HG02852 (cell line): ENCODE measurements around the gene LRRC7.

Experiments
- ATAC-seq: cut with Tn5 transposase; IDR thresholded peaks from one replicate; pipeline ENCODE4 v1.9.1; 2021; ENCODE audit warnings: mild to moderate bottlenecking, moderate library complexity; ENCODE audit not compliant: unreplicated experiment

Gene LRRC7

DNA sequence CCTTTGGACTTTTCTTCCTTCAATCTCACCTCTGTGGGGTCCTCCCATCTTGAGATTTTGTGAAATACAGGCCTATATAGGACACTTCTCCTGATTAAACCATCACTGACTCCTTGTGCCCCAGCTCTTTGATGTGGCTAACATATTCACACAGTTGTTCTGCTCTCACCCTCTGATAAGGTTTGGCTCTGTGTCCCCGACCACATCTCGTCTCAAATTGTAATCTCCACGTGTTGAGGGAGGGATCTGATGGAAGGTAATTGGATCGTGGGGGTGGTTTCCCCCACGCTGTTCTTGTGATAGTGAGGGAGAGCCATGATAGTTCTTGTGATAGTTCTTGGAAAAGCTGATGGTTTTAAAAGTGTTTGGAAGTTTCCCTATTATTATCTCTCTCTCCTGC, 19.7 kb downstream of the LRRC7 start:
- ATAC-seq, result no peak

GRCh38 chr1:69589799-69590198, 22.1 kb downstream of the LRRC7 start:
- ATAC-seq, result no peak

DNA sequence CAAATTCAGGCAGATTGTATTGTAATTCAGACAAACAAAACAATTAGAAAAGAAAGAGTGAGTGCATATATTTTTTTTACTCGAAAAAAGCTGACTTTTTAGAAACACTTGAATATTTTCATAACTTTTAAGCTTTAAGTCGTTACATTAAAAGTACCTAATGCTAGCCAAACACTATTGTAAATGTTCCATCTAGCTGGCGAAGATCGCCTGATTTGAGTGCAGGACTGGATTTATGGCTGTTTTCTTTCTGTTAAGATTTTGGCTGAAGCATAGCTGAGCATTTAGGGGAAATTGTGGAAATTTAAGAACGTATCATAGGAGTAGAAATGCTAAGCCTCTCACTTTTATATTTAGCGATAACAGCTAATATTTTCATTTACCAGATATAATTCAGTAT, 24.6 kb downstream of the LRRC7 start:
- ATAC-seq, result no peak

- no peak for ATAC-seq
These were observed 27.8 kb downstream of the LRRC7 start for GRCh38 chr1:69595486-69595885.

DNA sequence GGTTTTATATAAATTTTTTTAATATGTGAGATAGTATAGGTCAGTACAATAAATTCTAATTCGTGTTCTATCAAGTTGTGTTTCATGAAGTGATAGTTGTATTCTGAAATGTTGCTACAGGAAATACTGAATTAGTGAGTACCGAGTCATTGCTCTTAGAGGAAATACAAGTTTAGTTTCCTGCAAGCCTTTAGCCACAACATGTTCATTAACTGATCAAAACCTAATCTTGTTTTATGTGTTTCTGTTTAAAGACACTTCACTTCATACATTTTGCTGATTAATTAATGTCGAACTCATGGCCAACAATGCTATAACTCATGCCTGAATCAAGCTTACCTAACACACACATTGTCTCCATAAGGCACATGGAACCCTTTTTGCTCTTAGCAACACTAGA, 43.6 kb downstream of the LRRC7 start:
- ATAC-seq, result no peak

- no peak for ATAC-seq
These were observed 45.7 kb downstream of the LRRC7 start for GRCh38 chr1:69613414-69613813.

DNA sequence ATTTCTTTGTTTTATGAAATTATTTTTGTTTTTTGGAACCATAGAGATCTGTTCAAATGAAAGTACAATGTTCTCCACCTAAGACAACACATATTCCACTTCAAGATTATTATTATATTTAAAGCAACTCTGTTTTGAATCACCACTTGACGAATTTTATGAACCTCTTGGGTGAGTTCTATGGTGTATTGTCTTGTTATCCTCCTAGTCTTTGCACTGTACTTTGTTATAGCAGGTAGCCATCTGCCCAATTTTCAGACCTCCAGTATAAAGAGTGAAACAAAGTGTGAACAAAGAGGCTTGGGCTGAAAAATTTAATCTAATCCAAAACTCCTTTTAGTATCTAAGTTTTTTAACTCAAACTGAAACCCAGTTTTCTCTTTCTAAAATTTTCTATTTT, 71.0 kb downstream of the LRRC7 start:
- ATAC-seq, result no peak

GRCh38 chr1:69639159-69639558, 71.4 kb downstream of the LRRC7 start:
- ATAC-seq, result no peak

- no peak for ATAC-seq
These were observed 75.5 kb downstream of the LRRC7 start for GRCh38 chr1:69643266-69643665.

DNA sequence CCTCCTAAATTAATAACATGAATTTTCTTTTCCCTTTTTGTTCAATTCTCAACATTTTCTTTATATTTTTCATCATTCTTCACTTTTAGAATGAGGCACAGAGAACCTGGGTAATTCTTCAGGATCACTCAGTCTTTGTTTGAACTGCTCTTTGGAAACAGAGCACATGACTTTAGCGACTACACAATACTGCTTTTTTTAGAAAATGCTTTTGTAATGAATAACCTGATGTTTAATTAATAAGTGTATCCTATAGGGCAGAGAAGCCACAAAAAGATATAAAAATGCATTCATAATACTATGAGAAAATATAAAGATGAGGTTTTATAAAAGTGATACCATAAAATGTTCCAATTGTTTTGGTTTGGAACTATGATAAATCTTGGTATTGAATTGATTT, 77.8 kb downstream of the LRRC7 start:
- no peak for ATAC-seq

GRCh38 chr1:69648486-69648885, 80.8 kb downstream of the LRRC7 start:
- no peak for ATAC-seq

DNA sequence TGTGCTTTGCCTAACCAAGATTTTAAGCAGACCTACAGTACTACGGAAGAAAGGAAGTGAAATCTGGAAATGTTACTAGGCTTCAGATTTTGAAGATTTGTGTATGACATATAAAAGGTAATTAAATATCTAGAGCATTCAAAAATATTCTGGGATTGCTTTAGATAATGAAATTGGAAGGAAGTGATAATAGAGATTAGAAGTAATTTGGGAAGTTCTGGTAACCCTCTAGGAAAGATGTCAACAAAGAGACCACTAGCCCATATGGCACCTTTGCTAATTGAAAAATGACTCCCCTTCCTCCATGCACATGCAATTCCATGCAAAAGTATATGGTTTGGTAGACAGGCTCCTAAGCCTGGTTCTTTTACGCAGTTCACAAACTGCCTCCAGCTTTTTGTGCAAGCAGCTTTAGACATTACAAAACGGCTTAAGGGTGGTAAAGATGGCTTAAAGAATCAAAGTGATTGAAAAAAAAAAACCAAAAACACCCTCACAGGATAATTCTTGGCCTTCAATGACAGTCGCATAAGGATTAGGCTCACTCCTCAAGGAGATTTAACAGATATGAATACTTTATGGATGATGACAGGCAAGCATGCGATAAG, 81.8 kb downstream of the LRRC7 start:
- no peak for ATAC-seq

DNA sequence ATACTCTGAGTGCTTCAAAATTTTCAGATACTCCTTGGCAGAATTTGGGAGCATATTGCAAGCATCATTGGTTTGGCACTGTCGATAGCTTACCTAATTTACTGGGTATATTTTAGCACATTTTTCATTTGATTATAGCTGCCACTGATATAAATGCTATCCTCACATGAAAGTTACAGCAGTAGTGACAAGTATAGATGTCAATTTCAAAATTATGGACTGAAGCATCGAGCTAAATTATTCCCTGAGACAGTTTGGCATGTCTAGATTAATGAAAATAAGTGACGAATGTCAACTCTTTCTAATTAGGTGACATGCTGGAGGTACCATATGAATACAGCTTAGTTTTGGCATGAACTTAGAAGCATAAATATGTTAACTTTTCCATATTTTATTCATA, 83.1 kb downstream of the LRRC7 start:
- no peak for ATAC-seq

- no peak for ATAC-seq
These were observed 83.9 kb downstream of the LRRC7 start for GRCh38 chr1:69651656-69652055.

DNA sequence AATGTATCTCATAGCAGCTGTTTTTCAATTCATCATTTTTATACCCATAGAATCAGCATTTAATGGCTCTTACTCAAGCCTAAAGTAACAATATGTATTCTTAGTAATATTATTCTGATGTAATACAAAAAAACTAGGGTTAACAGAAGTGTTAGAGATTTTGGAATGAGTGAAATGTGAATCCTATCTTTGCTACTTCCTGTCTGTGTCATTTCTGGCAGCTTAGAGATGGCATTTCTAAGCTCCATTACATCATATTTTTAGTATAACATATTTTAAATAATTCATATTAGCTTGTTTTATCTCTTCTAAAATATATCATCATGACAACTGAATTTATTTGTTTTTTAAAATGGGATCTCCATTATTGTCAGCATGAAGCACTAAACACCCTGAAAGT, 90.2 kb downstream of the LRRC7 start:
- ATAC-seq, result no peak

DNA sequence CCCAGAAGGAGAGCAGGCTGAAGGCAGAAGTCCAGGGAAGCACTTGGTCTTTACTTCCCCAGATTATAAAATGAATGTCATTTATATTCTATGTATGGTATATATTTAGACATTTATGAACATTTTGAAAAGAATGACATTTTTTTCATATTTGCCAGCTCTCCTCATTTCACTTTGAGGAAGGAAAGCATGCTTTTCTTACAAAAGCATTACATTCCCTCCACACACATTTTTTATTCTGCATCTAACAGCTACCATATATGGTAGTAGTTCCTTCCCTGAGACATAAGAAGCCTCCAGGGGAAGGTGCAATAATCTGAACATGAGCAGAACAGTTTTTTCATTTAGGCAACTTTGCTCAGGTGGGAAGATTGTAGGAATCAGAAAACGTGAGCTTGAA, 94.0 kb downstream of the LRRC7 start:
- no peak for ATAC-seq

DNA sequence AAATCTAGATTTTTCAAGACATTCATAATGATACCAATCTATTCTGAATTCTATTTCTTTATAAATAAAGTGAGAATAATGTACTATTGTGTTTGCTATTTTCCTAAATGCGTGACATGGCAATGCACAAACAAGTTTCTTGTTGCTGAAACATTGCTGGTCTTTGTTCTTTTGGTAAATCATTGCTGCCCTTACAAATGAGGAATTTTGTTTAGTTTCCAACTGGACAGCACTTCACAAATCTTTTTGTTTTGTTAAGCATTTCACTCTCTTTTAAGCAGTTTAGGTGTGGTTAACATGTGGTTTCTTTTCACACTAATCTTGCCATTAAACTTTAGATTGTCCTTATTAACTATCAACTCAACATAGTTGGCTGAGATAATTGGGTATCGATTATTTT, 94.6 kb downstream of the LRRC7 start:
- no peak for ATAC-seq

GRCh38 chr1:69671363-69672010, 103.8 kb downstream of the LRRC7 start:
- ATAC-seq, result no peak

- no peak for ATAC-seq
These were observed 105.6 kb downstream of the LRRC7 start for GRCh38 chr1:69673321-69673720.

- no peak for ATAC-seq
These were observed 112.2 kb downstream of the LRRC7 start for GRCh38 chr1:69679965-69680364.

DNA sequence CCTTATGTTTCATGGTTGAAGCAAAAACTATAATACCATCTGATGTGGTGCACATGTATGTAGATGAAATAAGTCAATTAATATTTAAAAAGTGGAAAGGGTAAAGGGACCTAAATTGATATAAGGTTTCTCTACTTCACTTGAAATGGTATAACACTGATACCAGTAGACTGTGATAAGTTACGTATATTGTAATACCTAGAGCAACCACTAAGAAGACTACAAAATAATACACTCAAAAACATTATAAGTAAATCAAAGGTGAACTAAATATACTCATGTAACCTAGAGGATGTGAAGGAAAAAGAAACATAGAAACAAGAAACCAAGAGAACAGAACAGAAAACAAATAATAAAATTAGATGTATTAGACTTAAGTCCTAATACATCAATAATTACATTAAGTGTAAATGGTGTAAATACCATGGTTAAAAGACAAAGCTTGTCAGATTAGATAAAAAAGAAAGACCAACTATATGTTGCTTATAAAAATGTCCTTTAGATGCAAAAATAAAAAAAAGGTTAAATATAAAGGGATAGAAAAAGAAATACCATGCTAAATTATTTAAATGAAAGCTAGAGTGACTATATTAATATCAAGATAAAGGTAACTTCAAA, 118.8 kb downstream of the LRRC7 start:
- no peak for ATAC-seq

- ATAC-seq, result no peak
These were observed 120.5 kb downstream of the LRRC7 start for GRCh38 chr1:69688193-69688592.

DNA sequence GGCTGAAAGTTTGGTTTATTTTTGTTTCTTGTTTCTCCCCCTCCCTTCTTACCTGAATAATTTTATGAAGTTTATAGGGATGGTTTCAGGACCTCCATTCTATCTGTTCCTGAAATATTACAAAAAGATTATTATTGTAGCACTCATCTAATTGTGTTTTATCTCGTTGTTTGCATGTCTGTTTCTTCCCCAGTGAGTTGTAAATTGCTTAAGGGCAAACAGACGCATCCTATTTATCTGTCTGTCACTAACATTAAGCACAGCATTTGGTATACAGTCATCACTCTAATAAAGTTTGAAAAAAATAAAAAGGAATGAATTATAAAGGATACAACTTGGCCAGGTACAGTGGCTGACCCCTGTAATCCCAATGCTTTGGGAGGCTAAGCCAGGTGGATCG, 123.5 kb downstream of the LRRC7 start:
- ATAC-seq, result no peak
